Umbilical cord (tissue), 2 donors: ENCODE measurements around the gene CYP2S1. TPM values are rescaled to one million over a fixed set of nuclear protein-coding genes. Genes with fewer than 3 reads are reported as not detected.
A peak's percentile ranks its signal among the peaks of the same experiment; 100 is the strongest.
"Not testable (repeated sequence)": the region's sequence is repeated elsewhere in the genome, so short reads cannot be mapped to it uniquely, and the experiment has no call there.

Source experiments
- DNase-seq: peaks from one replicate; pipeline ENCODE4 v3.0.0-alpha.2; 2015; ENCODE audit warnings: low spot score
- total RNA-seq: library from RNA; depleted of rRNA; stranded (reverse); fragments of >200 nt; gene quantifications from one replicate; pipeline ENCODE4 v1.2.3, GENCODE V29; 2014; ENCODE audit warnings: low replicate concordance; ENCODE audit not compliant: insufficient read depth

Gene CYP2S1
- total RNA-seq: 1.2 TPM

GRCh38 chr19:41192574-41193429, at the start of gene CYP2S1:
Gene CYP2S1, plus strand, starts transcription at chr19:41193219. Its CDS starts 46 bp downstream, at chr19:41193265.
- DNase-seq: no peak

- DNase-seq: peak; percentile 66
Observed at GRCh38 chr19:41144403-41144802, 48.6 kb upstream of the CYP2S1 start.

GRCh38 chr19:41149831-41150230, 43.2 kb upstream of the CYP2S1 start:
- no peak for DNase-seq

- not testable (repeated sequence) for DNase-seq
Observed at GRCh38 chr19:41150986-41151385, 42.0 kb upstream of the CYP2S1 start.

GRCh38 chr19:41154060-41154459, 39.0 kb upstream of the CYP2S1 start:
- no peak for DNase-seq

- no peak for DNase-seq
Observed at GRCh38 chr19:41156207-41156606, 36.8 kb upstream of the CYP2S1 start.

GRCh38 chr19:41159881-41160280, 33.1 kb upstream of the CYP2S1 start:
- peak; percentile 15 for DNase-seq

GRCh38 chr19:41161903-41162302, 31.1 kb upstream of the CYP2S1 start:
- DNase-seq: no peak

GRCh38 chr19:41166944-41167804, 25.8 kb upstream of the CYP2S1 start:
- no peak for DNase-seq

GRCh38 chr19:41172297-41173164, 20.5 kb upstream of the CYP2S1 start:
- DNase-seq: no peak

- no peak for DNase-seq
Observed at GRCh38 chr19:41174297-41174928, 18.6 kb upstream of the CYP2S1 start.

- DNase-seq: peak; percentile 98
Observed at GRCh38 chr19:41175801-41176777, 16.9 kb upstream of the CYP2S1 start.

GRCh38 chr19:41180173-41180572, 12.8 kb upstream of the CYP2S1 start:
- not testable (repeated sequence) for DNase-seq

GRCh38 chr19:41186971-41187883, 5.8 kb upstream of the CYP2S1 start:
- DNase-seq: no peak

GRCh38 chr19:41187884-41188279, 5.1 kb upstream of the CYP2S1 start:
- no peak for DNase-seq

GRCh38 chr19:41189425-41190065, 3.5 kb upstream of the CYP2S1 start:
- peak; percentile 38 for DNase-seq

- no peak for DNase-seq
Observed at GRCh38 chr19:41193430-41194156, 574 bp downstream of the CYP2S1 start.
